RWPE2 (cell line): ENCODE data around the gene FAM161B.
"Not testable (repeated sequence)": the region's sequence is repeated elsewhere in the genome, so short reads cannot be mapped to it uniquely, and the experiment has no call there.

Source experiments
- ATAC-seq: fragments of 200-7000 bp; cut with Tn5 transposase; 3 replicates; pipeline ENCODE4 v1.9.1; 2021; ENCODE audit warnings: low read depth
- DNase-seq: peaks from one replicate; pipeline ENCODE4 v3.0.0-alpha.2; 2020; ENCODE audit warnings: low spot score
- H3K27ac ChIP-seq: fragments of 450-650 bp; 2 replicates; pipeline ENCODE4 v1.5.1; 2017; ENCODE audit warnings: mild to moderate bottlenecking; ENCODE audit not compliant: poor library complexity, severe bottlenecking
- H3K27me3 ChIP-seq: fragments of 250-450 bp; sonication (Bioruptor Pico); 2 replicates; pipeline ENCODE4 v1.5.1; 2021; ENCODE audit warnings: mild to moderate bottlenecking, moderate library complexity; ENCODE audit not compliant: insufficient read depth, poor library complexity, severe bottlenecking
- H3K36me3 ChIP-seq: fragments of 250-450 bp; sonication (Bioruptor Pico); 2 replicates; pipeline ENCODE4 v1.5.1; 2020; ENCODE audit warnings: low read depth, mild to moderate bottlenecking, moderate library complexity
- H3K4me1 ChIP-seq: fragments of 250-450 bp; sonication (Bioruptor Pico); 2 replicates; pipeline ENCODE4 v1.5.1; 2021; ENCODE audit warnings: mild to moderate bottlenecking, moderate library complexity; ENCODE audit not compliant: insufficient read depth, poor library complexity, severe bottlenecking
- H3K4me3 ChIP-seq: fragments of 250-450 bp; sonication (Bioruptor Pico); 2 replicates; pipeline ENCODE4 v1.5.1; 2021; ENCODE audit warnings: mild to moderate bottlenecking, moderate library complexity; ENCODE audit not compliant: severe bottlenecking
- H3K9me3 ChIP-seq: fragments of 250-450 bp; sonication (Bioruptor Pico); 2 replicates; pipeline ENCODE4 v1.5.1; 2021; ENCODE audit warnings: mild to moderate bottlenecking, moderate library complexity; ENCODE audit not compliant: severe bottlenecking
- TF ChIP-seq, protein P1 (sequence below): fragments of 450-650 bp; IDR thresholded peaks from one replicate; pipeline ENCODE4 v1.5.1; 2017; ENCODE audit warnings: mild to moderate bottlenecking, moderate library complexity; ENCODE audit not compliant: poor library complexity, severe bottlenecking

Gene FAM161B

DNA sequence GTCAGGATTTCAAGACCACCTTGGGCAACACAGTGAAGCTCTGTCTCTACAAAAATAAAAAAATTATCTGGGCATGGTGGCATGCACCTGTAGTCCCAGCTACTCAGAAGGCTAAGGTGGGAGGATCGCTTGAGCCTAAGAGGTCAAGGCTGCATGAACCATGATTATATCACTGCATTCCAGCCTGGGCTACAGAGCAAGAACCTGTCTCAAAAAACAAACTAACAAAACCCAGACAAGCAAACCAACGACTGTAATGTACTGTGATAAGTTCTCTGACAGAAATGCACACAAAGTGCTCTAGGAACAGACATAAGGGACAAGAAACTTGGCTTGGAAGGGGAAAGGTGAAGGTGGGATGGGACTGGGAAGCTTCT lies 46.8 kb upstream of the FAM161B start:
- H3K4me1 ChIP-seq: no peaks in the 10 kb centered on the region
- no peaks in the 10 kb centered on the region for H3K9me3 ChIP-seq
- ATAC-seq (no peak), DNase-seq (no peak)
- peaks cover 11% of the 10 kb centered on the region for H3K36me3 ChIP-seq
- no peaks in the 10 kb centered on the region for H3K27me3 ChIP-seq
- no peak overlapping the region for H3K27ac ChIP-seq
- TF ChIP-seq, protein P1, sequence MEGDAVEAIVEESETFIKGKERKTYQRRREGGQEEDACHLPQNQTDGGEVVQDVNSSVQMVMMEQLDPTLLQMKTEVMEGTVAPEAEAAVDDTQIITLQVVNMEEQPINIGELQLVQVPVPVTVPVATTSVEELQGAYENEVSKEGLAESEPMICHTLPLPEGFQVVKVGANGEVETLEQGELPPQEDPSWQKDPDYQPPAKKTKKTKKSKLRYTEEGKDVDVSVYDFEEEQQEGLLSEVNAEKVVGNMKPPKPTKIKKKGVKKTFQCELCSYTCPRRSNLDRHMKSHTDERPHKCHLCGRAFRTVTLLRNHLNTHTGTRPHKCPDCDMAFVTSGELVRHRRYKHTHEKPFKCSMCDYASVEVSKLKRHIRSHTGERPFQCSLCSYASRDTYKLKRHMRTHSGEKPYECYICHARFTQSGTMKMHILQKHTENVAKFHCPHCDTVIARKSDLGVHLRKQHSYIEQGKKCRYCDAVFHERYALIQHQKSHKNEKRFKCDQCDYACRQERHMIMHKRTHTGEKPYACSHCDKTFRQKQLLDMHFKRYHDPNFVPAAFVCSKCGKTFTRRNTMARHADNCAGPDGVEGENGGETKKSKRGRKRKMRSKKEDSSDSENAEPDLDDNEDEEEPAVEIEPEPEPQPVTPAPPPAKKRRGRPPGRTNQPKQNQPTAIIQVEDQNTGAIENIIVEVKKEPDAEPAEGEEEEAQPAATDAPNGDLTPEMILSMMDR: no peak
- H3K4me3 ChIP-seq: no peak overlapping the region

DNA sequence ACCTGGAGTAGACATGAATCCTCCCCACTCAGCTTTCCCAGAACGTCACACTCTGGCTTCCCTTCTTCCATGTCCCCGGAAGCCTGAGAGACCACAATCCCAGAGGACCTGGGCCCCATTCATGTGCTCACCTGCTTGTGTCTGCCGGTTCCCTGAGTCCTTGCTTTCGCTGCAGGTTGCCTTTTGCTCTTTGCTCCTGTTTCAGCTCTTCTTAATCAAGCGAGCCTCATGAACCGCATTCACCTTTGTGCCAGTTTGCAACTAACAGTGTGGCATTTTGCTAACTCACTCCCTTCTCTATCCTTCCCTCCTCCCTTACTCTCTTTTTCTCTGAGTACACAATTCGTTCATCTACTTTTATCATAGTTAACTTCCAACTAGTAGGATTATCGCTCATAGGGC lies 46.1 kb upstream of the FAM161B start:
- DNase-seq: no peak

DNA sequence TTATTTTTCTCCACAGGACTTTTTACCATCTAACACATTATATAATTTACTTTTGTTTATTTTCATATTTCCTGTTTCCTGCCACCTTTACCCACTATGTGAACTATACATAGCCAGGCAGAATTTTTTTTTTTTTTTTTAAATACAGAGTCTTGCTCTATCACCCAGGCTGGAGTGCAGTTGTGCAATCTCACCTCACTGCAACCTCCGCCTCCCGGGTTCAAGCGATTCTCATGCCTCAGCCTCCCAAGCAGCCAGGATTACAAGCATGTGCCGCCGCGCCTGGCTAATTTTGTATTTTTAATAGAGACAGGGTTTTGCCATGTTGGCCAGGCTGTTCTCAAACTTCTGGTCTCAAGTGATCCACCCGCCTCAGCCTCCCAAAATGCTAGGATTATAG lies 45.0 kb upstream of the FAM161B start:
- not testable (repeated sequence) for H3K27me3 ChIP-seq, H3K27ac ChIP-seq, H3K36me3 ChIP-seq, H3K4me3 ChIP-seq, H3K9me3 ChIP-seq, ATAC-seq, H3K4me1 ChIP-seq, DNase-seq

More for the DNA sequence above, 46.1 kb upstream of the FAM161B start:
- TF ChIP-seq, protein P1: no peak
- H3K27me3 ChIP-seq: no peaks in the 10 kb centered on the region
- no peaks in the 10 kb centered on the region for H3K9me3 ChIP-seq
- H3K4me1 ChIP-seq: no peaks in the 10 kb centered on the region
- no peak overlapping the region for H3K4me3 ChIP-seq
- H3K36me3 ChIP-seq: peaks cover 11% of the 10 kb centered on the region
- ATAC-seq: no peak
- no peak overlapping the region for H3K27ac ChIP-seq

DNA sequence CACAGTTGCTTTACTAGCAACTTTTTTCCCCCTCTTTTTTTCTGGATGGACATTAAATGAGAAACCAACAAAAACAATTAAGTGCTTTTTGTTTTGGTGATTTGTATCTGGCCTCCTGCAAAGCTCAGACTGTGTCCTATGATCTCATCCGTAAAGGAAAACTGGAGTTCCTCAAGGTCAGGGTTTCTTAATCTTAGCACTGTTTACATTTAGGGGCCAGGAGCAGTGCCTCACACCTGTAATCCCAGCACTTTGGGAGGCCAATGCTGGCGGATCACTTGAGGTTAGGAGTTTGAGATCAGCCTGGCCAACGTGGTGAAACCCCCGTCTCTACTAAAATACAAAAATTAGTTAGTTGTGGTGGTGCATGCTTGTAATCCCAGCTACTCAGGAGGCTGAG lies 41.2 kb upstream of the FAM161B start:
- TF ChIP-seq, protein P1: no peak
- Histone ChIP-seq H3K4me3 (no peak overlapping the region), H3K36me3 (peaks cover 23% of the 10 kb centered on the region), H3K4me1 (no peaks in the 10 kb centered on the region), H3K27ac (no peak overlapping the region), H3K9me3 (no peaks in the 10 kb centered on the region), H3K27me3 (no peaks in the 10 kb centered on the region)
- ATAC-seq (no peak), DNase-seq (no peak)

DNA sequence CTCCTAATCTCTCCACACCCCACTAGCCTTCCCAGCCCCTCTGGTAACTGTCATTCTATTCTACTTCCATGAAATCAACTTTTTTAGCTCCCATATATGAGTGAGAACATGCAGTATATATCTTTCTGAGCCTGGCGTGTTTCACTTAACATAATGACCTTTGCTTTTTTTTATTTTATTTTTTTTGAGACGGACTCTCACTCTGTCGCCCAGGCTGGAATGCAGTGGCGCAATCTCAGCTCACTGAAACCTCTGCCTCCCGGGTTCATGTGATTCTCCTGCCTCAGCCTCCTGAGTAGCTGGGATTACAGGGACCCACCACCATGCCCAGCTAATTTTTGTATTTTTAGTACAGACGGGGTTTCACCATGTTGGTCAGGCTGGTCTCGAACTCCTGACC lies 38.8 kb upstream of the FAM161B start:
- H3K27ac ChIP-seq, H3K4me3 ChIP-seq, ATAC-seq, H3K27me3 ChIP-seq, H3K4me1 ChIP-seq, H3K9me3 ChIP-seq, DNase-seq: not testable (repeated sequence)
- H3K36me3 ChIP-seq: peaks cover 41% of the 10 kb centered on the region

DNA sequence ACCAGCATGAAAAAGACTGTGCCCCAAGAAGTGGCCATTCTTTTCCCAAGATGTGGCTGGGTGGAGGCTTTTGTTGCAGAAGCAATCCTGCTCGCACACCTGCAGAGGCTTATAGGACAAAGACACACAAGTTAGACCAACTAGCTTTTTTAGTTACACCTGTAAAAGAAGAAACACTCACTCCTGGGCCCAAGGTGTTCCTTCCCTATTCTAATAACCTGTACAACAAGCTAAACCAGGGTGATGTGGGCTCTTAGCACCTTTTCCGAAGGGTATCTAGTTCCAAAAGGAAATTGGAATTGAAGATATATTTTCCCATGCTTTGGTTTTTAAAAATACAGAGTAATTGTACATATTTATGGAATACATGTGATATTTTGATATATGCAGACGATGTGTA lies 38.2 kb upstream of the FAM161B start:
- no peak for ATAC-seq
- DNase-seq: no peak
- H3K4me3 ChIP-seq: no peak overlapping the region
- H3K27ac ChIP-seq: no peak overlapping the region
- H3K4me1 ChIP-seq: no peaks in the 10 kb centered on the region
- TF ChIP-seq, protein P1: no peak
- peaks cover 41% of the 10 kb centered on the region for H3K36me3 ChIP-seq
- H3K9me3 ChIP-seq: no peaks in the 10 kb centered on the region
- H3K27me3 ChIP-seq: no peaks in the 10 kb centered on the region
